ENCODE results near the gene DRG2.
A peak's percentile ranks its signal among the peaks of the same experiment; 100 is the strongest.

DRG2 gene

GRCh38 chr17:18087610-18088491 is at the start of gene DRG2:
Gene DRG2 (plus strand): TSS chr17:18087948. CDS start chr17:18088024, 76 bp downstream.
- no peak for TF ChIP-seq REST (IDR thresholded peaks at IDR 0.05; ENCODE audit: low read depth)
- peak; percentile 90 for TF ChIP-seq MAX (IDR thresholded peaks at IDR 0.05)
- TF ChIP-seq YY1 (IDR thresholded peaks at IDR 0.05; ENCODE audit: low read depth): peak; percentile 84
- peak; percentile 55; the same call in 1 of the 2 replicates for TF ChIP-seq EGR1 (IDR thresholded peaks at IDR 0.05)
- TF ChIP-seq NFIC (IDR thresholded peaks at IDR 0.05): peak; percentile 48
- TF ChIP-seq FOXM1 (IDR thresholded peaks at IDR 0.05; ENCODE audit: borderline replicate concordance, low read depth): 0 out of 2 replicates have a peak, but pooled peaks have one; percentile 25
- no peak for TF ChIP-seq ZBTB7A (IDR thresholded peaks at IDR 0.05; ENCODE audit: low read depth)
- peak; percentile 78 for TF ChIP-seq USF1 (IDR thresholded peaks at IDR 0.05)
- TF ChIP-seq TCF12 (IDR thresholded peaks at IDR 0.05; ENCODE audit: low read depth): peak; percentile 73
- peak; percentile 26; the same call in 1 of the 2 replicates for TF ChIP-seq RAD21 (IDR thresholded peaks at IDR 0.05; ENCODE audit: low read depth)
- peak; percentile 50; the same call in 1 of the 2 replicates for TF ChIP-seq TEAD4 (IDR thresholded peaks at IDR 0.05)
- TF ChIP-seq CEBPB (IDR thresholded peaks at IDR 0.05): peak; percentile 53; the same call in 1 of the 2 replicates
- peak; percentile 97 for TF ChIP-seq TAF1 (IDR thresholded peaks at IDR 0.05; ENCODE audit: low read depth)
- TF ChIP-seq EP300 (IDR thresholded peaks at IDR 0.05; ENCODE audit: borderline replicate concordance): no peak
- peak; percentile 47; the same call in 1 of the 2 replicates for TF ChIP-seq CREB1 (IDR thresholded peaks at IDR 0.05; ENCODE audit: low read depth)

- TF ChIP-seq RAD21 (IDR thresholded peaks at IDR 0.05; ENCODE audit: low read depth) (no peak), NFIC (IDR thresholded peaks at IDR 0.05) (no peak), CEBPB (IDR thresholded peaks at IDR 0.05) (no peak), YY1 (IDR thresholded peaks at IDR 0.05; ENCODE audit: low read depth) (no peak), EP300 (IDR thresholded peaks at IDR 0.05; ENCODE audit: borderline replicate concordance) (no peak), EGR1 (IDR thresholded peaks at IDR 0.05) (no peak)
Measured at GRCh38 chr17:18038149-18038850, 49.4 kb upstream of the DRG2 start.

GRCh38 chr17:18038861-18039534 is 48.8 kb upstream of the DRG2 start, which contains the start of the genes ATPAF2 and GID4:
Gene ATPAF2 (minus strand): TSS chr17:18039168. CDS start chr17:18039013, 155 bp downstream.
Gene GID4 (plus strand): TSS chr17:18039408. CDS start chr17:18039465, 57 bp downstream.
- TF ChIP-seq MAX (IDR thresholded peaks at IDR 0.05) (peak; percentile 76; the same call in 1 of the 2 replicates), YY1 (IDR thresholded peaks at IDR 0.05; ENCODE audit: low read depth) (peak; percentile 98), CEBPB (IDR thresholded peaks at IDR 0.05) (no peak), NFIC (IDR thresholded peaks at IDR 0.05) (no peak), TCF12 (IDR thresholded peaks at IDR 0.05; ENCODE audit: low read depth) (peak; percentile 29; the same call in 1 of the 2 replicates), CREB1 (IDR thresholded peaks at IDR 0.05; ENCODE audit: low read depth) (peak; percentile 84), TEAD4 (IDR thresholded peaks at IDR 0.05) (no peak), EP300 (IDR thresholded peaks at IDR 0.05; ENCODE audit: borderline replicate concordance) (no peak), TAF1 (IDR thresholded peaks at IDR 0.05; ENCODE audit: low read depth) (peak; percentile 82), ZBTB7A (IDR thresholded peaks at IDR 0.05; ENCODE audit: low read depth) (no peak), USF1 (IDR thresholded peaks at IDR 0.05) (peak; percentile 97), REST (IDR thresholded peaks at IDR 0.05; ENCODE audit: low read depth) (no peak), FOXM1 (IDR thresholded peaks at IDR 0.05; ENCODE audit: borderline replicate concordance, low read depth) (no peak), EGR1 (IDR thresholded peaks at IDR 0.05) (peak; percentile 52; the same call in 1 of the 2 replicates), RAD21 (IDR thresholded peaks at IDR 0.05; ENCODE audit: low read depth) (no peak)

- 0 out of 2 replicates have a peak, but pooled peaks have one; percentile 6 for TF ChIP-seq USF1 (IDR thresholded peaks at IDR 0.05)
- TF ChIP-seq TCF12 (IDR thresholded peaks at IDR 0.05; ENCODE audit: low read depth): no peak
- no peak for TF ChIP-seq EP300 (IDR thresholded peaks at IDR 0.05; ENCODE audit: borderline replicate concordance)
Measured at GRCh38 chr17:18039535-18040260, 48.0 kb upstream of the DRG2 start.
